ENCODE results near the gene GSTM1. TPM values are rescaled to one million over a fixed set of nuclear protein-coding genes. Genes with fewer than 3 reads are reported as not detected.

The GSTM1 gene
- total and polyA plus RNA-seq, 2 donors (not counting 3 experiments of a cell fraction or from before 2014, with no cell fraction given) = 35.5 TPM; not detected in 1

GRCh38 chr1:109658533-109659042, 29.0 kb upstream of the GSTM1 start:
- Histone ChIP-seq H3K4me3 (replicated peaks in 1 of 3; ENCODE audit: insufficient read depth in 1 of 3, low read depth in 1 of 3, low read length in 3 of 3) (no peak overlapping the region), H3K79me2 (ENCODE audit: control insufficient read depth, insufficient read depth, low read length) (no peaks in the 10 kb centered on the region), H3K27me3 (ENCODE audit: control insufficient read depth in 2 of 2, insufficient read depth in 2 of 2, low read length in 2 of 2) (peaks cover 0 to 2% of the 10 kb centered on the region in 2 experiments), H2AFZ (ENCODE audit: low read depth, low read length) (no peak overlapping the region), H3K4me2 (ENCODE audit: insufficient read depth, low read length) (no peak overlapping the region), H3K27ac (ENCODE audit: insufficient read depth, low read depth, low read length) (no peak overlapping the region), H3K9me3 (replicated peaks; ENCODE audit: control insufficient read depth, insufficient read depth, low read length) (no peaks in the 10 kb centered on the region), H4K20me1 (replicated peaks; ENCODE audit: control insufficient read depth, extremely low read depth, insufficient read depth, low read length) (no peaks in the 10 kb centered on the region), H3K9ac (replicated peaks; ENCODE audit: extremely low read depth, insufficient read depth, low read length) (no peak overlapping the region), H3K4me1 (ENCODE audit: control insufficient read depth, extremely low read depth, insufficient read depth, low read length) (peaks cover 9% of the 10 kb centered on the region), H3K36me3 (ENCODE audit: control insufficient read depth in 2 of 2, extremely low read depth in 1 of 2, insufficient read depth in 2 of 2, low read length in 2 of 2) (no peaks in the 10 kb centered on the region), H3K9me1 (replicated peaks; ENCODE audit: control insufficient read depth, extremely low read depth, insufficient read depth, low read length) (no peaks in the 10 kb centered on the region)
- TF ChIP-seq MAX (IDR thresholded peaks at IDR 0.05; ENCODE audit: insufficient read depth, insufficient read length) (no peak), MYC (IDR thresholded peaks at IDR 0.05; ENCODE audit: low read depth, low read length) (no peak), GATA2 (IDR thresholded peaks at IDR 0.05; ENCODE audit: insufficient read depth, insufficient read length, low read depth, low read length) (no peak), FOS (IDR thresholded peaks at IDR 0.05; ENCODE audit: borderline replicate concordance, insufficient read depth, low read length) (no peak), POLR2A (IDR thresholded peaks at IDR 0.05; ENCODE audit: low read depth, low read length) (no peak), POLR2AphosphoS5 (IDR thresholded peaks at IDR 0.05; ENCODE audit: insufficient read depth, low read depth, low read length) (no peak), JUN (IDR thresholded peaks at IDR 0.05; ENCODE audit: borderline replicate concordance, insufficient read depth, insufficient read length, low read depth) (no peak), CTCF (IDR thresholded peaks at IDR 0.05; ENCODE audit: extremely low read depth in 1 of 2, insufficient read depth in 1 of 2, low read depth in 1 of 2, low read length in 2 of 2) (no peak), EZH2 (IDR thresholded peaks at IDR 0.05; ENCODE audit: borderline replicate concordance, low read depth, low read length, severe bottlenecking) (no peak)
- intact Hi-C loops (cut with micrococcal nuclease) = no loop called here
- DNase-seq (ENCODE audit: low read depth, low spot score) = no peak
- BruUV-seq (replicated peaks) = no TSS peak
- ChIA-PET POLR2A (no interaction called here), CTCF (interaction anchor here (1.0 to 4.3 kb wide), 5 partner anchors 19 to 326 kb away, joined by 3 to 33 read pairs (median 5); partner anchors contain the start of genes AHCYL1 and GSTM1)
- dilution Hi-C loops (cut with MboI; ENCODE audit: extremely low pct_ligation_motif_present, low sequenced_read_pairs) = no loop called here
- no peak for FAIRE-seq

All from endothelial cell of umbilical vein (primary cell).